Neutrophil (primary cell): ENCODE measurements around the gene JMJD6.

ENCODE experiments used
- H3K27ac ChIP-seq: fragments of 200-600 bp; sonication (generic); 2 replicates; pipeline ENCODE4 v1.5.1; 2016; ENCODE audit warnings: mild to moderate bottlenecking, moderate library complexity
- H3K27me3 ChIP-seq: fragments of 200-600 bp; sonication (generic); 2 replicates; pipeline ENCODE4 v1.6.0; 2016; ENCODE audit warnings: mild to moderate bottlenecking
- H3K36me3 ChIP-seq: fragments of 200-600 bp; sonication (generic); 2 replicates; pipeline ENCODE4 v1.5.1; 2017
- H3K4me1 ChIP-seq, 2 experiments: fragments of 200-600 bp in 1 of 2; sonication (generic) in 1 of 2; 1 replicate in 1 of 2; 2 replicates in 1 of 2; pipeline versions ENCODE4 v1.5.1 to v1.6.1; 2013 to 2016; ENCODE audit warnings: low read depth in 1 of 2, low read length in 1 of 2, mild to moderate bottlenecking in 1 of 2, moderate library complexity in 1 of 2; ENCODE audit not compliant: control insufficient read depth in 1 of 2, insufficient read depth in 1 of 2
- H3K4me3 ChIP-seq, 2 experiments: fragments of 200-600 bp in 1 of 2; sonication (generic) in 1 of 2; 1 replicate in 1 of 2; 2 replicates in 1 of 2; pipeline ENCODE4 v1.5.1; 2013 to 2016; ENCODE audit warnings: low read depth in 1 of 2, low read length in 1 of 2, mild to moderate bottlenecking in 1 of 2, moderate library complexity in 1 of 2
- H3K9me3 ChIP-seq: fragments of 200-600 bp; sonication (generic); 2 replicates; pipeline ENCODE4 v1.5.1; 2016
- TF ChIP-seq, protein P1 (sequence below): fragments of 200-600 bp; sonication (generic); IDR thresholded peaks from 2 replicates; pipeline ENCODE4 v1.5.1; 2016; ENCODE audit warnings: antibody characterized with exemption

The JMJD6 gene

DNA sequence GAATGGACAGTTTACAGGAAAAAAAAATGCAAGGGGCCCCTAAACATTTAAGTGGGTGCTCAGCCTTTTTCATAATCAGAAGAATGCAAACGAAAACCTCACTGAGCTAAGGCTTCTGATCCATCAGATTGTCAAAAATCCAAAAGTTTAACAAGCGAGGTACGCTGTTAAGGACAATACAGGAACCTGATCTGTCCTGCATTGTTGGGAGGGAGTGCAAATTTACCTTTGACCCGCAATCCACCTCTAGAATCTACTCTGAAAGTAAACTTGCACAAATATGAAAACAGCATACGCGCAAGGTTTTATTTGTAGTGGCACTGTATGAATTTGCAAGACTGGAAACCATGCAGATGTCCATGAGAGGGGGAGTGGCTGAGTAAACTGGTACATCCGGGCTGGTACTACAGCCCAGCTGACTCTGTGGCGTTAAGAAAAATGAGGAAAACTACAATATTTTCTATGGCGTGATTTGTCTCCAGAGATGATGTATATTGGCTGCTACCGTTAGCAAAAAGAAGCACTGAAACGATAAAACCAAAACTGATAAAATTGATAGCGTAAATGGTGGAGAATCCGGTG, 54.0 kb downstream of the JMJD6 start:
- TF ChIP-seq, protein P1, sequence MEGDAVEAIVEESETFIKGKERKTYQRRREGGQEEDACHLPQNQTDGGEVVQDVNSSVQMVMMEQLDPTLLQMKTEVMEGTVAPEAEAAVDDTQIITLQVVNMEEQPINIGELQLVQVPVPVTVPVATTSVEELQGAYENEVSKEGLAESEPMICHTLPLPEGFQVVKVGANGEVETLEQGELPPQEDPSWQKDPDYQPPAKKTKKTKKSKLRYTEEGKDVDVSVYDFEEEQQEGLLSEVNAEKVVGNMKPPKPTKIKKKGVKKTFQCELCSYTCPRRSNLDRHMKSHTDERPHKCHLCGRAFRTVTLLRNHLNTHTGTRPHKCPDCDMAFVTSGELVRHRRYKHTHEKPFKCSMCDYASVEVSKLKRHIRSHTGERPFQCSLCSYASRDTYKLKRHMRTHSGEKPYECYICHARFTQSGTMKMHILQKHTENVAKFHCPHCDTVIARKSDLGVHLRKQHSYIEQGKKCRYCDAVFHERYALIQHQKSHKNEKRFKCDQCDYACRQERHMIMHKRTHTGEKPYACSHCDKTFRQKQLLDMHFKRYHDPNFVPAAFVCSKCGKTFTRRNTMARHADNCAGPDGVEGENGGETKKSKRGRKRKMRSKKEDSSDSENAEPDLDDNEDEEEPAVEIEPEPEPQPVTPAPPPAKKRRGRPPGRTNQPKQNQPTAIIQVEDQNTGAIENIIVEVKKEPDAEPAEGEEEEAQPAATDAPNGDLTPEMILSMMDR: no peak
- H3K4me1 ChIP-seq: peaks cover 14 to 19% of the 10 kb centered on the region in 2 experiments
- peak overlapping the region; percentile 76 for H3K27ac ChIP-seq
- H3K9me3 ChIP-seq: no peaks in the 10 kb centered on the region
- H3K27me3 ChIP-seq: no peaks in the 10 kb centered on the region
- H3K4me3 ChIP-seq: peak overlapping the region; percentile 75 to 83
- no peaks in the 10 kb centered on the region for H3K36me3 ChIP-seq

DNA sequence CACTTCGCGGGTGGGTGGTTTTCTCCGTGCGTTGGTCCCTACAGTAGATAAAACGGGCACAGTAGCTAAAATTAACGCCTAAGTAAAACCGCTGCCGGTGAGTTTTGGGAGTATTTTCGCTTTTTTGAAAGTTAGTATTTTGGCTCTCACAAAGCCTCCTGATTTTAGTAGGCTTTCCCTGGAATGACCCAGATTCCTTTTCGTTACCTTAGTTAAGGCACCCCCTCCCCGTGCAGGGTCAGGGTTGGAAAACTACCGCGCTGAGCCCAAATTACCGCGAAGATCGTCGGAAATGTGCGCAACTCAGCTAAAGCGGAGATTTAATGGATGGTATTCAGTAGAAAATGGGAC, 54.5 kb downstream of the JMJD6 start:
- TF ChIP-seq, protein P1: no peak
- Histone ChIP-seq H3K9me3 (no peaks in the 10 kb centered on the region), H3K4me3 (peak overlapping the region; percentile 75 to 83), H3K4me1 (peaks cover 14 to 19% of the 10 kb centered on the region in 2 experiments), H3K36me3 (no peaks in the 10 kb centered on the region), H3K27me3 (no peaks in the 10 kb centered on the region), H3K27ac (peak overlapping the region; percentile 76)

DNA sequence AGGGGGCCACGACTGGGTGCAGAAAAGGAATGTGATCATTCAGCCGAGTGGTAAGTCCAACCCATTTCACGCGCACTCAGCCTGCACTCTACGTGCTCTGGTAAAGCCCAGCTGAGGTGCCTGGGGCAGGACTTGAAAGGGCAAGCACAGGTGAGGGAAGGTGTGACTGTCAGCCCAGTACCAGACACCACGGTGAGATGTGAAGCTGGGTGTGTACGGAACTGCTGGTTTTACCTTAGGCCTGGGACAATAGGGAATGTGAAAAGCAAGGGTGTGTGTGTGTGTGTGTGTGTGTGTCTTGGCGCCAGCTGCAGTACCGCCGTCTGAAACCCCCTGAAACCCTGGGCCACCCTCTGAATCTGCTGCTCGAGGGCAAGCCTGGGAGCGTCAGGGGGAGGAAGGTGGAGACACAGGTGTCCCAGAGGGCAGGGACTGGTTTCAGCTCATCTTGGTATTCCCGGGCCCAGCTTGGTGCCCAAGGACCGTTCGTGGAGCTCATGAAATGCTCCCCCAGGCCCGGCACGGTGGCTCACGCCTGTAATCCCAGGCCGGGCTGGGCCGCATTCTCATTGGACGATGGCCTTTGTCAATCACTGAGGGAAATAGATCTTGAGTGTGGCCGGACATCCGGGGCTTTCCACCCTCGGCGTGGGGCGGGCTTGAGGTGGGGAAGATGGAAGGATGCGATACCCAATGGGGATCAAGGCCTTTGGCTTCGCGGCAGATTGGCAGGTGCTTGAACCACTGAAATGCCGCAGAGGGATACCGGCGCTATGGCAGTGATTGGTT, 55.1 kb downstream of the JMJD6 start:
- TF ChIP-seq, protein P1: no peak
- Histone ChIP-seq H3K9me3 (no peaks in the 10 kb centered on the region), H3K4me1 (peaks cover 14 to 19% of the 10 kb centered on the region in 2 experiments), H3K27ac (peak overlapping the region; percentile 76), H3K36me3 (no peaks in the 10 kb centered on the region), H3K27me3 (no peaks in the 10 kb centered on the region), H3K4me3 (peak overlapping the region; percentile 75 to 83)

DNA sequence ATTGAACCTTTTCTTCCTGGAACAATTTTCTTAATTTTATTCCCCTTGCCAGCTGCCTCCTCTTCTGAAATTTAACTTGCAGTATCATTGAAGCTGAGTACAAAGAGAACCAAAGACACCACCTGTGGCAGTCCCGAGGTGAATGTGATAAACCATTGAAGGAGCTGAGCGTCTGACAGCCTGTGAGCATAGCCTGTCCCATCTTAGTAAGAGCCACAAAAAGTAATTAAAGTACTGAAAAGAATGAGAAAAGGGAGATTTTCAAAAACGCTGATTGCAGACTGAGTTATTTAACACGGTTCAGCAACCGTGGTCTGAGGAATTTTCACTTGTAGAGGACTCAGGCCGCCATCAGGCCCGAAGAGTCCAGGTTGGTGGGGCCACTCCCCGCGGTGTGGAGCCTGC, 55.7 kb downstream of the JMJD6 start:
- TF ChIP-seq, protein P1: no peak
- H3K36me3 ChIP-seq: no peaks in the 10 kb centered on the region
- H3K27me3 ChIP-seq: no peaks in the 10 kb centered on the region
- H3K4me1 ChIP-seq: peaks cover 14 to 19% of the 10 kb centered on the region in 2 experiments
- no peak overlapping the region for H3K4me3 ChIP-seq
- no peak overlapping the region for H3K27ac ChIP-seq
- H3K9me3 ChIP-seq: no peaks in the 10 kb centered on the region

DNA sequence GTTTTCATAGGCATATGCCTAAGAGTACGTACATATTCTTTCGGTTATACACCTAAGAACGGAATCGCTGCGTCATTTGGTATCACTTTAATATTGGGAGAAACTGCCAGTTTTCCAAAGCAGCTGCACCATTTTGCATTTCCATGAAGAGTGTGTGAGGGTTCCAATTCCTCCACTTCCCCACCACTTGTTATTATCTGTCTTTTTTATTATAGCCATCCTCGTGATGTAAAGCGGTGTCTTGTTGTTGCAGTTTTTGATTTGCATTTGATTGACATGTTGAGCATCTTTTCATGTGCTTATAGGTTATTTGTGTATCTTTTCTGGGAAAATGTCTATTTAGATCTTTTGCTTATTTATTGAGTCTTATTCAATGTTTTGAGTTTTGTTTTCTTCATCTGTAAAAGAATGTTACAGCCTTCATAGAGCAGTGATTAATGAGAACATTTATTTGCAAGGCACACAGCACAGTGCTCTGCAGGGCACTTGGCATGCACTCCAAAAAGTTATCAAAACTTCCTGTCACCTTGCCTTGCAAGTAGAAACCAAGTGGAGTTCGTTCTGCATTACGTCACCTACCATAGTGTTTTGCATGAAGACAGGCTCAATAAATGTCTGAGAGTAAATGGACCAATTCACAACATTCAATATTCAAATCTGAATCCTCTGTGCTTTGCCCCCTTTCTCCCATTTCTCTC, 56.2 kb downstream of the JMJD6 start:
- H3K27ac ChIP-seq: no peak overlapping the region
- H3K4me1 ChIP-seq: peaks cover 14 to 19% of the 10 kb centered on the region in 2 experiments
- no peaks in the 10 kb centered on the region for H3K27me3 ChIP-seq
- H3K9me3 ChIP-seq: no peaks in the 10 kb centered on the region
- H3K36me3 ChIP-seq: no peaks in the 10 kb centered on the region
- H3K4me3 ChIP-seq: no peak overlapping the region
- TF ChIP-seq, protein P1: no peak
